OCI-M2 (cell line): ENCODE results near the gene HIPK2.

Experiments
- DNase-seq: peaks from one replicate; lab custom pipeline; 2025; ENCODE audit not compliant: unreplicated experiment; lab: John Stamatoyannopoulos, UW

Gene HIPK2

GRCh38 chr7:139777948-139778841 lies at the start of gene HIPK2:
Gene HIPK2 (minus strand): TSS chr7:139777998. CDS start chr7:139777623, 375 bp downstream.
- no peak for DNase-seq

GRCh38 chr7:139827042-139827441 lies 49.2 kb upstream of the HIPK2 start:
- no peak for DNase-seq

GRCh38 chr7:139825666-139826290 lies 48.0 kb upstream of the HIPK2 start:
- no peak for DNase-seq

GRCh38 chr7:139823959-139824521 lies 46.2 kb upstream of the HIPK2 start:
- DNase-seq = no peak

- no peak for DNase-seq
Measured at GRCh38 chr7:139822855-139823254, 45.1 kb upstream of the HIPK2 start.

GRCh38 chr7:139821349-139822105 lies 43.7 kb upstream of the HIPK2 start:
- DNase-seq = no peak

- no peak for DNase-seq
Measured at GRCh38 chr7:139820089-139820488, 42.3 kb upstream of the HIPK2 start.

GRCh38 chr7:139817249-139817648 lies 39.5 kb upstream of the HIPK2 start:
- DNase-seq = no peak

- DNase-seq = no peak
Measured at GRCh38 chr7:139813689-139814088, 35.9 kb upstream of the HIPK2 start.

GRCh38 chr7:139813151-139813550 lies 35.4 kb upstream of the HIPK2 start:
- no peak for DNase-seq

GRCh38 chr7:139811066-139811465 lies 33.3 kb upstream of the HIPK2 start:
- no peak for DNase-seq

GRCh38 chr7:139808846-139809442 lies 31.1 kb upstream of the HIPK2 start:
- DNase-seq = no peak

- DNase-seq = no peak
Measured at GRCh38 chr7:139808427-139808826, 30.6 kb upstream of the HIPK2 start.

- no peak for DNase-seq
Measured at GRCh38 chr7:139807009-139807408, 29.2 kb upstream of the HIPK2 start.

GRCh38 chr7:139804571-139804970 lies 26.8 kb upstream of the HIPK2 start:
- no peak for DNase-seq

- DNase-seq = no peak
Measured at GRCh38 chr7:139799586-139799985, 21.8 kb upstream of the HIPK2 start.

- no peak for DNase-seq
Measured at GRCh38 chr7:139798892-139799291, 21.1 kb upstream of the HIPK2 start.

- DNase-seq = no peak
Measured at GRCh38 chr7:139798221-139798620, 20.4 kb upstream of the HIPK2 start.

- no peak for DNase-seq
Measured at GRCh38 chr7:139797607-139798006, 19.8 kb upstream of the HIPK2 start.

GRCh38 chr7:139791316-139791715 lies 13.5 kb upstream of the HIPK2 start:
- no peak for DNase-seq

GRCh38 chr7:139784648-139785047 lies 6.8 kb upstream of the HIPK2 start:
- DNase-seq = no peak
